NB4 (cell line): ENCODE measurements around the gene CERS3.

Experiments used
- DNase-seq: peaks from one replicate; pipeline ENCODE4 v3.0.0; 2010; ENCODE audit warnings: low read depth
- H3K4me3 ChIP-seq: one replicate; pipeline ENCODE4 v1.5.1; 2011; ENCODE audit warnings: mild to moderate bottlenecking, low read depth, low read length, moderate library complexity
- CTCF ChIP-seq: IDR thresholded peaks from one replicate; pipeline ENCODE4 v1.5.1; 2012; ENCODE audit warnings: low read depth, low read length
- MAX ChIP-seq: IDR thresholded peaks from 2 replicates; pipeline ENCODE4 v1.6.1; 2011; ENCODE audit warnings: low read depth, low read length
- MYC ChIP-seq: IDR thresholded peaks from 2 replicates; pipeline ENCODE4 v1.6.1; 2011; ENCODE audit warnings: low read depth, low read length
- POLR2A ChIP-seq: IDR thresholded peaks from 2 replicates; pipeline ENCODE4 v1.6.1; 2011; ENCODE audit warnings: mild to moderate bottlenecking; ENCODE audit not compliant: insufficient read length; ENCODE audit errors: extremely low read depth

Gene CERS3

GRCh38 chr15:100430411-100430810 lies 98.3 kb downstream of the CERS3 start:
- H3K4me3 ChIP-seq: no peak overlapping the region
- no peak for TF ChIP-seq MAX
- no peak for TF ChIP-seq MYC
- no peak for TF ChIP-seq POLR2A
- TF ChIP-seq CTCF: no peak
- no peak for DNase-seq

GRCh38 chr15:100429116-100429728 lies 99.5 kb downstream of the CERS3 start:
- H3K4me3 ChIP-seq: no peak overlapping the region
- DNase-seq: no peak
- TF ChIP-seq CTCF (no peak), POLR2A (no peak), MAX (no peak), MYC (no peak)

GRCh38 chr15:100426937-100427336 lies 101.8 kb downstream of the CERS3 start:
- TF ChIP-seq POLR2A (no peak), CTCF (no peak), MYC (no peak), MAX (no peak)
- no peak for DNase-seq
- H3K4me3 ChIP-seq: no peak overlapping the region

GRCh38 chr15:100405179-100405578 lies 123.6 kb downstream of the CERS3 start:
- no peak overlapping the region for H3K4me3 ChIP-seq
- TF ChIP-seq CTCF: no peak
- TF ChIP-seq MAX: no peak
- no peak for TF ChIP-seq POLR2A
- no peak for TF ChIP-seq MYC
- no peak for DNase-seq

- no peak for DNase-seq
- TF ChIP-seq POLR2A (no peak), MYC (no peak), CTCF (no peak), MAX (no peak)
- no peak overlapping the region for H3K4me3 ChIP-seq
These were observed 127.8 kb downstream of the CERS3 start for GRCh38 chr15:100400996-100401395.

GRCh38 chr15:100394736-100395440 lies 133.9 kb downstream of the CERS3 start:
- TF ChIP-seq MYC (no peak), CTCF (no peak), POLR2A (no peak), MAX (no peak)
- DNase-seq: peak; percentile 34

More at GRCh38 chr15:100394736-100395440, 133.9 kb downstream of the CERS3 start:
- H3K4me3 ChIP-seq: no peak overlapping the region
